Stromal cell of bone marrow (primary cell): ENCODE data around the gene DHH.
"Not testable (repeated sequence)": the region's sequence is repeated elsewhere in the genome, so short reads cannot be mapped to it uniquely, and the experiment has no call there.

Experiments used
- DNase-seq: peaks from one replicate; pipeline ENCODE4 v3.0.0-alpha.2; 2012; ENCODE audit warnings: low read depth

The DHH gene

DNA sequence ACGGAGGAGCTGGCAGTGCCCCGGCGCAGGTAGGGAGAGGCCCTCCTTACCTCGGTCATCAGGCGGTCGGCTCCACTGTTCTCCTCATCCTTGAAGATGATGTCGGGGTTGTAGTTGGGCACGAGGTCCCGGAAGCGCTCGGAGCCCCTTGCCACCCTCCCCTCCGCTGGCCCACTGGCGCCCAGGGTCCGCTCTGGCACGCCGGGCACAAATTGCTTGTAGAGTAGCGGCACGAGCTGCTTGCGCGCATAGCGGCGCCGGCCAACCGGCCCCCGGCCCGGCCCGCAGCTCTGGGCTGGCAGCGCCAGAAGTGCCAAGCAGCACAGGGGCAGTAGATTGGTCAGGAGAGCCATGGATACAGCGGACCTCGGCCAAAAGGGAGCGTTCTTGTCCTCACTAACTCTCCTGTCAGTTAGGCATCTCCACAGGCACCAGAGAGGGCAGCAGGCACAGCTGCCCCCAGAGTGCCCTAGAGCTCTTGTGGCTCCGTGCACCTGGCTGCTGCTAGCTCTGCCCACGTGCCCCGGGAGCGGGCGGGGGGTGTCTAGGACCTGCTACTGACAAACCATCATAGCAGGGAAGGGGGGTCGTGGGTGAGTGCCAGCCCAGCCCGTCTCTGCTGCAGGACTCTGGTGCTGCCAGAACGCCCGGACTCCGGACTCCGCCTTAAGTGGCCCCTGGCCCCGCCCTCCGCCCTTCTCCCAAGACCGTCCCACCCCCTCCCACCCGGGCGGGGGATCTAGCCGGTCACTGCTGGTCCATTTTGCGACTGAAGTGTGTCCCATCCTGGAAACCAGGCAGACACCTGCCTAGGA, at the start of gene DHH:
Gene DHH, minus strand, starts transcription at position 642 of the 815 bp plus-strand sequence. Its CDS starts 289 bp downstream, at position 353.
- DNase-seq, result no peak

DNA sequence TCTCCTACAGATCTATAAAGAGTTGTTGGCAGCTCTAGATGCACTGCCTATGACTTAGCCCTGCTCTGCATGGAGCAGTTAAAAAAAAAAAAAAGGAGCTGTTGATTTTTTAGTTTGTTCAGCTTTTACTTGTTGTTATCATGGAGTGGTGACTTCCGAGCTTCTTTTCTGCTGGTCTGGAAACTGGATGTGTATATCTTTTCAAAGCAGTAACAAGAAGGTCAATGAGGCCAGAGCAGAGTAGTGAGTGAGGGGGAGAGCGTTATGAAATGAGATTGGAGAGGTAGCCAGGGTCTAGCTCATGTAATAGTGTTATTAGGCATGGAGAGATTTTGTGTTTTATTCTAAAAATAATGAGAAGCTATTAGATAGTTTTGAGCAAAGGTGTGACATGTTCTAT, 49.8 kb upstream of the DHH start:
- DNase-seq, result no peak

DNA sequence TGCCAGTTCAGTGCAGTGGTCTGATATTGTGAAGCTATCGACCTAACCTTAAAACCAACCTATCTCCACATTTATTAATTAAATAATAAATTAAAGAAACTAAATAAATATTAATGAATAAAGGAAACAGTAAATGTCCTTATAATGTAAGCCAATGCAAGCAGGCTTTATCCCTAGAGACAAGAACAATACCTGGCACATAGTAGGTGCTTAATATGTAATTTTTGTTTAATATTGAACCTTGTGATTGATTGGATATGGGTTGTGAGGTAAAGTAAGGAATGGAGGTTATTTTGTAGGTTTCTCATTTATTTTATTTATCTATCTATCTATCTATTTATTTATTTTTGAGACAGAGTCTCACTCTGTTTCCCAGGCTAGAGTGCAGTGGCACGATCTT, 44.4 kb upstream of the DHH start:
- no peak for DNase-seq

DNA sequence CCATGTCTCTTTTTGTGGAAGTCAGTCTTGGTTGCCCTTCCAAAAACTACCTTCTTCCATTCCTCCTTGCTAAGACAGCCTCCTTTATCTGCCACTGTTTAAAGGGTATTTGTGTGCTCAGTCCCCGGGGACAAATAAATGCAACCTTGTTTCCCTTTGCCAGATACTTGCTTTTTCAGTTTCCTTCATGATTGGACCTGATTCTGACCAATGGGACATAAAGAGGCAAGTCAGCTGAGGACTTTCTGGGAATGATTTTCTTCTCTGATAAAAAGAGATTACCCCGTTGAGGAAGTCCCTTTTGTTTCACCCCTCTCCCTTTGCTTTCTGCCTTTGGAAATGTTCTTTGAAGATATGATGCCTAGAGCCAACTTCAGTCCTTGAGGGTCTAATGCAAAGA, 44.0 kb upstream of the DHH start:
- no peak for DNase-seq

DNA sequence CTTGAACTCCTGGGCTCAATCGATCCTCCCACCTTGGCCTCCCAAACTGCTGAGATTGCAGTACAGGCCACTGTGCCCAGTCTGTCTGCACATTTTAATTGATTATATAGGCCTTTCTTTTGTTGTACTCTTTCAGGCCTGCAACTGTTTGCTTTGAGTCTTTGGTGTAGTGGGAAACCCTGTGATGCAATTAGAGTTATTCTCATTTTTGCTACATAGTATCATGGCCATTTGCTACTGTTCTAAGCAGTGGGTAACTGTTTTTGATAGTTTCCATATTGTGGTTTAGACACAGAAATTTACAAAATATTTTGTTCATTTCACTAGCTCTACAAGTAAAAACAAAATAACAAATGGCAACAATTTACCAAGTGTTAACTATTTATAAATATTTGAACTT, 42.9 kb upstream of the DHH start:
- DNase-seq, result no peak

DNA sequence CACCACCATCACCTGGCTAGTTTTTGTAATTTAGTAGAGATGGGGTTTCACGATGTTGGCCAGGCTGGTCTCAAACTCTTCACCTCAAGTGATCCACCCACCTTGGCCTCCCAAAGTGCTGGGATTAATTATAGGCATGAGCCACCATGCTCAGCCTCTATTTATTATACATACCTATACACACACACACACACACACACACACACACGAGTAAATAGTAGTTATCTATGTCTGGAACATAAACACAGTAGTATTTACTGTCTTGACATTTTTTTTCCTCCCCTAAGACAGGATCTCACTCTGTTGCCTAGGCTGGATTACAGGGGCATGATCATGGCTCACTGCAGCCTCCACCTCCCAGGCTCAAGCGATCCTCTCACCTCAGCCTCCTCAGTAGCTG, 42.4 kb upstream of the DHH start:
- not testable (repeated sequence) for DNase-seq

DNA sequence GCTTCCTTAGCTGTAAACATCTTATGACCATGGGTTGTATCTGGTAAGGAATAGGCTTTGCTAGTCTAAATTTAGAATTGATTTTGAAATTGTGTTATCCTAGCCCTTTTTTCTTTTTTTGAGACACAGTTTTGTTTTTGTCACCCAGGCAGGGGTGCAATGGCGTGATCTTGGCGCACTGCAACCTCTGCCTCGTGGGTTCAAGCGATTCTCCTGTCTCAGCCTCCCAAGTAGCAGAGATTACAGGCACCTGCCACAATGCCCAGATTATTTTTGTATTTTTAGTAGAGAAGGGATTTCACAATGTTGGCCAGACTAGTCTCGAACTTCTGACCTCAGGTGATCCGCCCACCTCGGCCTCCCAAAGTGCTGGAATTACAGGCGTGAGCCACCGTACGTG, 39.0 kb upstream of the DHH start:
- DNase-seq, result no peak

DNA sequence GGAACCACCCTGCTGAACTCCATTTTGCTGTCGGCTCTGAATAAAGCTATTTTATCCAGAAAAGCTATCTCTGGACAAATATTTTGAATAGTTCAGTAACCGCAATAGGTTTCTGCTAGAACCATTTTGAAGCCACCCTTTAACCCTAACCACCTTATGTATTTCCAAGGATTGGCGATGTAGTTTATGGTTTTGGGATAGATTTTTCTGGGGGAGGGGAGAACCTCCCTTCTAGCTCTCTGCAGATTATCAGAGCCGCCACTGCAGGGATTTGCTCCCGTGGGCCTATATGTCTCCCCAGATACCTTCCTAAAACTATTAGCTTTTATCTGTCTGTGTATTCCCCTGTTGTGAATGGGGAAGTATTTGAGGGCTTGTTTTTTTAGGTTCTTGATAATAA, 38.4 kb upstream of the DHH start:
- DNase-seq, result no peak

DNA sequence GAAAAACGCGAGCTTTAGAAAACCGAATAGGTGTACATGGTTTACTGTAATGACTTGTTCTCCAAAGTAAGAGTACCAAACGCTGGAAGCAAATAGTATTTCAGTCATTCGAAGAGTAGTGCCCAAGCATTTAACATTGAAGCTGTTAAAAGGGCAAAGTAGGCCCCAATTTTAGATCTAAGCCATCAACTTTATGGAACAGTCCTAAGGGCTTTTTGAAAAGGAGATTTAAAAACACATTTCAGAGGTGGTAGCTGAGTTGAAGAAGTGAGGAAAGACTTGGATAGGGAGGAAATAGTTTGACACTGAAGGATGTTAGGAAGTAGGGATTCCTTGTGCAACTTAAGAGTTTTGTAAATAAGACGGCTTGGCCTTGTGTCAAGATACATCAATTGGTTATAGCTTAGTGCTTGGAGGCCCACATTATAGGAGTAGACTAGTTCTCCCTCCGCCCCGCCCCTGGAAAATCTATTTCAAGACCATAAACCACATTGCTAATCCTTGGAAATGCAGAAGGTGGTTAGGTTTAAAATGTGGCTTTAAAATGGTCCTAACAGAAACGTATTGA, 37.4 kb upstream of the DHH start:
- peak; percentile 48 for DNase-seq

DNA sequence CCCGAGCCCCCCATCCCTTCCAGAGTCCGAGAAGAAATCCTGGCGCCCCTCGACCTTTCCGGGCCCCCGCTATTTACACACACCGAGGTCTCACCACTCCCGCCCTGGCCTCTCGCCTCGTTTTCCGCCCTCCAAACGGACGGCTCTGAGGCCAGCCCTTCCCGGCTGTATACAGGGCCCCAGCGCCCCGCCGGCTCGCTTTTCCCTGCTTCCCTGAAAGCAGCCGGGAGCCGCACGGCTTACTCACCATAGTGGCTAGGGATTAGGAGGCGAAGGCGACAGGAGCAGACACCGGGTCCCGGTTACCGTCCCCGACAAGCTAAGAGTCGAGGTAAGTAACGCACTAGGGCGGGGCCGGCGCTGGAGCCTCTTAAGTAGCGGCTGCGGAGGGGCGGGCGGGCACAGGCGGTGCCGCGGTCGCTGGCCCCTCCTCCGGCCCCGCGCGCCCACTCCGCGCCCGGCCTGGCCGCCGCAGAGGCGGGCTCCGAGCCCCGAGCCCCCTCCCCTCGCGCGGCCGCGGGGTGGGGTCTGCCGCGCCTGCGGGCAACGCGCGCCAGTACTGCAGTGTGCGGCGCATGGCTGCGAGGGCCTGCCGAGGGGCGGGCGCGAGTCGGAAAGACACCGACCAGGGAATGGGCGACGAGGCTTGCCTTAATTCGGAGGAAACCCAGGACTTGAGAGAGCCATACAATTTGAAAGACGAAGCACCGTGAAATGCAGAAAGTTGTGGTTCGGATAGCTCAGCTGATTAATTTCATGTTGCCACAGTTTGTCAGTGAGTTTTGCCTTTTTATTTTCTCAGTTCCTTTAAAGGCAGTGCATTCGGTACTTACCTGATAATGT, 36.7 kb upstream of the DHH start, which contains the start of gene TUBA1B:
Gene TUBA1B, minus strand, starts transcription at position 345 of the 843 bp plus-strand sequence. Its CDS starts 95 bp downstream, at position 250.
- peak; percentile 79 for DNase-seq

DNA sequence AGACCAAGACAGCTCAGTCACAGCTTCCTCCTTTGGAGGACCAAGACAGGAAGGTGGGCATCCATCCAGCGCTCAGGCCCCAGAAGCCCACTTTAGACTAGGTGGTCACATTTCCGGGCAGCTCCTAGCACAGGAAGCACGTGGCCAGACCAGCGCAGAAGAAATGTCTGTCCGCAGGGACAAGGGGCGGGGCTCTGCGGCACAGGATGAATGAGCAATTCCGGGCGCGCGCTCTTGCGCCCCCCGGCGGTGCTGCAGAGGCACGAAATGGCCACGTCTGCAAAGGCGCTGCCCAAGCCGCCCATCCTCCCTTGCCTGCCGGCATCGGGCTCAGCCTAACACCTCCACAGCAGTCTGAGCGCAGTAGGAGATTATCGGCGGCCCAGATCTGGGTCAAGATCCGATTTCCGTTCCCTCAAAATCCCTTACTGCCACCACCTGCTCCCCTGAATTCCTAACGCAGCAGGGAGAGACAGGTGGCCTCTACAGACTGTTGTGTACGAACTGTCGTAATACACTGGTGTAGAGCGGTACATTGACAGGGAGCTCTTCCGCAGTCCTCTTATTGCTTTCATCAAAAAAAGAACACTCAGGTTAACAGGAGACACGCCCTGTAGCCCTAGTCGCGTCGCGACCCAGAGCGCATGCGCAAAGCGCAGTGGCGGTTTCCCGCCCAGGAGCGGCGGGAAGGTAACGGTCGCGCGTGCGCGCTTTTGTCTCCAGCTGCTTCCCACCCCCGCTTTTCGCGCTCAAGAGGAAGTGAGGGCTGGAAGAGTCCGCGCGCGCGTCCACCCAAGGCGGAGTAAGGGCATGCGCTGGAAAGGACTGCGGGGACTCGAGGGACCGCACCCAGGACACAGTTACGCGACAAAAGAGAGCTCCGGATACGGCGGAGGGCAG, 35.8 kb upstream of the DHH start:
- DNase-seq, result peak; percentile 83

DNA sequence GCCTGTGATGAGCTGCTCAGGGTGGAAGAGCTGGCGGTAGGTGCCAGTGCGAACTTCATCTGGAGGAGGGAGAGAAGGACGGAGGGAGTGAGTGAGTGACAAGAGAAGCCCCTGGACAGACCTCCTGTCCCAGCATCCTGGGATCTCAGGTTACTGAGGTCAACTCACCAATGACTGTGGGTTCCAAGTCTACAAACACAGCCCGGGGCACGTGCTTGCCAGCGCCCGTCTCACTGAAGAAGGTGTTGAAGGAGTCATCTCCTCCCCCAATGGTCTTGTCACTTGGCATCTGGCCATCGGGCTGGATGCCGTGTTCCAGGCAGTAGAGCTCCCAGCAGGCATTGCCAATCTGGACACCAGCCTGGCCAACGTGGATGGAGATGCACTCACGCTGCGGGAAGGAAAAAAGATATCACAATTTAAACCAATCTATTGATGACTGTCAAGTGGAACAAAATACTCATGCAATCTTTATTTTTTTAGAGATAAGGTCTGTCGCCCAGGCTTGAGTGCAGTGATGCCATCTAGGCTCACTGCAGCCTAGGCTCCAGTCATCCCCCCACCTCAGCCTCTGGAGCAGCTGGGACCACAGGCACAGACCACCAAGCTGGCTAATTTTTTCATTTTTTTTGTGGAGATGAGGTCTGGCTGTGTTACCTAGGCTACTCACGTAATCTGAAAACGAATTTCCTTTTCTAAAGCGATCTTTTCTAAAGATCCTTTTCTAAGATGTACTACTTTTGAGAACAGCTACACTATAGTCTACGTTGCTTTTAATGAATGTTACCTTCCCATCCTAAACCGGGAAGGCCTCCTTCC, 34.9 kb upstream of the DHH start:
- no peak for DNase-seq

DNA sequence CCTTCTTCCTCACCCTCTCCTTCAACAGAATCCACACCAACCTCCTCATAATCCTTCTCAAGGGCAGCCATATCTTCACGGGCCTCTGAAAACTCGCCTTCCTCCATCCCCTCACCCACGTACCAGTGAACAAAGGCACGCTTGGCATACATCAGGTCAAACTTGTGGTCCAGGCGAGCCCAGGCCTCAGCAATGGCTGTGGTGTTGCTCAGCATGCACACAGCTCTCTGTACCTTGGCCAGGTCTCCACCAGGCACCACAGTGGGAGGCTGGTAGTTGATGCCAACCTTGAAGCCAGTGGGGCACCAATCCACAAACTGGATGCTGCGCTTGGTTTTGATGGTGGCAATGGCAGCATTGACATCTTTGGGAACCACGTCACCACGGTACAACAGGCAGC, 33.4 kb upstream of the DHH start:
- not testable (repeated sequence) for DNase-seq

DNA sequence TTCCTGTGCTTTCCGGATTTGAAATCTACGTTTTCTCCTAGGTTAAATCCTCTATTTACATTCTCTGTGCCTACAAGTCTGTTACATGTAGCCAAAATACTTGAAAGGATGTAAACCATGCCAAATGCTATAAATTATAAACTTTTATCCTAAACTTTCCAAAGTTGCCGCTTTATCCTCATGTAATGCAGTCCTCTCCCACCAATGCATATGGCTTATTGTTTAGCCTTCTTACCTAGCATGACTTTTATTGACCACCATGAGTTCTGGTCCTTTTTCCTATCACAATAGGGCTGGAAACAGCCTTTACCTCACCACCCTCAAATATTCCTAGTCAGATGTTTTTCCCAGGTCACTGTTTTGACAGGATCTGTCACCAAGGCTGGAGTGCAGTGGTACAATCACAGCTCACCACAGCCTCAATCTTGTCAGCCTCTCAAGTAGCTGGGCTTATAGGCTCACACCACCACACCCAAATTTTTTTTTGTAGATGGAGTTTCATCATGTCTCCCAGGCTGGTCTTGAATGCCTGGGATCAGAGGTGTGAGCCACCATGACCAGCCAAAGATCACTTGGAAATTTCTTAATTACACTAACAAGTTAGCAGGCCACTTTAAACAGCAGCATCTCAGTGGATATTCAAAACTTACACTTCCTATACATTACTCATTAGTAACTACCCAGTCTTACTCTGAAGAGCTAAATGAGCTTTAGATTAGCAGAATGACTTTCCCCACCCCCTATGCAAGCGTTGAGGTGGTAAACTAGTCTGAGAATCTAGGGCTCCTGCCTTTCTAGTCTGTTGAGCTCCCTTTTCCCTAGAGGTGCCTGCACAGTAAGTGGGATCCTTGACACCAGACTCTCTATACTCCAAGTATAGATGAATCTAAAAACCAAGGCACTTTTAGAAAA, 32.5 kb upstream of the DHH start:
- DNase-seq, result no peak

DNA sequence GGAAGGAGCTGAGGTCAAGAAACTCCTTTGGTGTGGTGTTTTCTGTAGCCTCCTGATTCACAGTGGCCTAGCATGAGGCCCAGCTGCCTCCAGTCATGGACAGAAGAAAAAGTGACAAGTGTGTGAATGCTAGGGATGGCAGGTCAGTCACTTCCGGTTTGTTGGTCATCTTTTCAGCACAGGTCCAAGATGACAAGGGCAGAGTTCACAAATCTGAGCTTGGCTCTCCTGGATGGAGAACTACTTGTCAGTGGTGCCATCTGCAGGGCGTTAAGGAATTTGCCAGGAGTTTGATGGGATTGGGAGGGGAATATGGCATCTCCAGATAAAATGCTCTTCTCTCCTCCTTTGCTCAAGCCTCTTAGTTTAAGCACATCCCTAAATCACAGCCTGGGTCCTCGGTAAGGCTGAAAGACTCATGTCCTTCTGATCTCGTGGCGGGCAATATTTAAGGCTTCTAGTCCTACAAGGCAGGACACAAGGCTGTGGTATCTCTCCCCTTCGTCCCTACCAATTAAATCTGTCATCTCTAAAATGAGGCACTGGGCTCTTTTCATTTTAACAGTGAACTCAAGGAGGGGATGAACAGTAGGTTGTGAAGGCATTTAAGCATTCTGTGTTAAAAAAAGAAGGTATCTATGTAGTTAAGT, 26.6 kb upstream of the DHH start:
- peak; percentile 57 for DNase-seq

DNA sequence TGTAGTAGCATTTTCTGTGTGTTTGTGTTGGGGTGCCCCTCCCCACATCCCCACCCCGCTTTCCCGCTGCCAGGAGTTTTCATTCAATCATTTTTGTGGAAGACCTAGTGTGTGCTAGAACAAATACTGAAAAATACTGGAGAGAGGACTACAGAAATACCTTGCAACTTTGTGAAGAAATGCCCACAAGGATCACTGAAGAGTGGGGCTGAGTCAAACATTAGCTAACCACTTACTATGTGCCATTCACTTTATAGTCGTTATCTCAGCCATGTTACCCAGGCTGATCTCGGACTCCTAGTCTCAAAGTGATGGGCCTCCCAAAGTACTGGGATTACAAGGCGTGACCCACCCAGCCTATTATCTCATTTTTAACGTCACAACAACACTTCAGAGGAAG, 16.6 kb upstream of the DHH start:
- no peak for DNase-seq

DNA sequence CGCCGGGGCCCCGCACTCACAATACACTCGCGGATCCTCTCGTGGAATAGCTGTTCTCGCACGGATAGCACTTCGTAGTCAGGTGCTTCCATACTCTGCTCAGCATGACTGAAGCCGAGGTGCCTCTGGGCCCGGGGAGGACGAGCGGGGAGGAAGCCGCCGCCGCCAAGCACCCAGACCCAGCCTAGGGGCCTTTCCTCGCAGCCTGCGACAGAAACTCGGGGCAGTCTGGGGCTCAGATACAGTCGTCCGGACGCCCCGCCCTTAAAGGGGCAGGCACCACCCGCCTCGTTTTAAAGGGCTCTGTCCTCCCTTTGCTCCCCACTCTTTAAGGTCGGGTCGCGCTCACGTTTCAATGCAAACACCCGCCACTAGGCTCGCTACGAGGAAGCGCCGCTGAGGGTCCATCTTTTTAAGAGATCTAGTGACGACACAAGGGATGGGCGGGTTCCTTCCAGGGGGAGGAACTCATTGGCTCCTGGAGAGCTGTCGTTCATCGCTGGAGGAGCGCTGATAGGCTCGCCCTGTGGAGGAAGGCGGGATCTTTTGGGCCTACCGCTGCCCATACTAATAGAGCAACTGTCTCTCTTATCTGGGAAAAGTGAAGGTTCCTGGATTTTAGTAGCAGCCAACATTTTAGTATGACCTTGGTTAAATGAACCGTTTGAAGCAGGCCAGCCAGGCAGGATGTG, 16.0 kb upstream of the DHH start, which contains the start of gene LMBR1L:
Gene LMBR1L, minus strand, starts transcription at position 384 of the 692 bp plus-strand sequence. Its CDS starts 292 bp downstream, at position 92.
- peak; percentile 99 for DNase-seq
